Activated CD8-positive, alpha-beta memory T cell treated with anti-CD3 and anti-CD28 coated beads for 48 hours (primary cell): ENCODE results near the gene NDUFV1.
"Not testable (repeated sequence)": the region's sequence is repeated elsewhere in the genome, so short reads cannot be mapped to it uniquely, and the experiment has no call there.

Source experiments
- DNase-seq, 3 experiments: peaks; one replicate each; pipeline ENCODE4 v3.0.0-alpha.2; 2020; ENCODE audit warnings: low read depth in 2 of 3, low spot score in 2 of 3

Gene NDUFV1

GRCh38 chr11:67606492-67607295, at the start of gene NDUFV1:
NDUFV1 (plus strand) TSS chr11:67606936; CDS start chr11:67607005, 69 bp downstream.
- peak; percentile 87 to 93 (median 88) for DNase-seq

GRCh38 chr11:67558084-67558772, 48.5 kb upstream of the NDUFV1 start:
- DNase-seq, result no peak

DNA sequence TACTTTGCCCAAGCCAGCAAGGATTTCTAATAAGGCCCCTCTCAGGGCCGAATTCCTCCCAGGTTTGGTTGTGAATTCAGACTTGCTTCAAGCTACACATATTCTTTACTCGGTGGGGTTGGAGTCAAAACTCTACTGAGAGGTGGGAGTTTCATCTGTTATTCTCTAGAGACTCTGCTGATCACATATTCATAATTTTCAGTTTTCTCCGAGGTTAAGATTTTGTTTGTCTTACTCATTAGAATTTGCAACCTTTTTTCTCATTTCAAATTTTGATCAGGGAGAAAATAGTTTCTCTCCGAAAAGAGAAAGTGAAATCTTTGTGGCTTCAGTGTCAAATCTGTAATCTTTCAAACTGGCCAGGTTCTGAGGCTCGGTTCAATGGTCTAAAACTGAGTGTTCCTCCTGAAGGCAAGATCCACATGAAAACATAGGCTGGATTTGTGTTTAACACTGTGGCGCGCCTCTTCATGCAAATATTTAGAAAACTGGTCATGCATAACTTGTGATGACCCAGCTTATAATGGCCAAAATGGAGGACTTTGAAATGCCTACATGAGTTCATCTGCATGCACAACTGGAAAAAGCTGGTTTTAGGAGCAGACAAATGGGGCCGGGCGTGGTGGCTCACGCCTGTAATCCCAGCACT, 44.6 kb upstream of the NDUFV1 start:
- DNase-seq, result no peak

DNA sequence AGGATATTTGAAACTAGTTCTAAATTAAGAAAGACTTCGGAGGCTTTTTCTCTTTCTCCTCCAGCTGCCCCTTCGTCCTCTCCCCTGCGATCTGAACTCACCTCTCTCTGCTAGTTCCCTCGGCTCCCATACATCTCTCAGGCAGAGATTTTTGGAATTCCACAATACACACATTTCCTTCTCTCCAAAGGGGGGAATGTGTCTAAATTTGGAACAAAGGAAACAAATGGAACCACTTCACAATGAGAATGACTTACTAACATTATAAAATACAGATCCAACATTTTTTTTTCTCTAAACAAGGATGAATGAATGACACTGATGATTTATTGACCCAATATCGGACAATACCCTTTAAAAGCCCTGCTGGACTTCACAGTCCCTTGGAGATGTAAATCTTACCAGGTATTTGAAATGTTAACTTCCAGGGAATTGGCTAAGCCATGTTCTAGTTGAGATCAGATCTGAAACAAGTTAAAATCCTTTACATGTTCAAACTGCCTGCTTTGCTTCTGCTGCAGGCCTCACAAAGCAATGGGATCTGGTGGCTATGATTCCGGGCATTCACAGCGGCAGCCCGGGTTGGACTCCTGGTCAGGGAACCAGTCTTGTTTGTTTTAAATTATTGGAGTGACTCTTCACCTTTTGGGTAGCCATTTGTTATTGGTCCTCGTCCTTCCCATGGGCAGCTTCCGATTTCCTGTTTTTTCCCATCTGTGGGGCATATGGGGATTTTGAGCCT, 43.6 kb upstream of the NDUFV1 start:
- no peak for DNase-seq

GRCh38 chr11:67563705-67564114, 43.0 kb upstream of the NDUFV1 start:
- DNase-seq, result not testable (repeated sequence)

DNA sequence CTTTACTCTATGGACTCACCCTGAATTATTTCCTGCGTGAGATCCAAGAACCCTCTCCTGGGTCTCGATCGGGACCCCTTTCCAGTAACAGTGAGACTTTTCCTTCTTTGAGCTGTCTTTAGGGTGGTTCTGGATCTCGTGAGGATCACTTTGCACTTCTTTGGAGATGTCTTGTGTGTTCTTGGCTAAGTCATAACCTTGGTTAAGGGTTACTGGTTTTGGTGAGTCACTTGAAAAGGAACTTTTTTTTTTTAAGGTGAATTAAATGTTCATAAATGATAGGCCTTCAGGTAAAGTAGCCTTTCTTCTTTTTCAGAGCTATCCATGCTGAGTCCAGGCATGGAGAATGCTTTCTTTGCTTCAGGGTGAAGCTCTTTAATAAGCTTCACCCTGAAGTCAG, 42.5 kb upstream of the NDUFV1 start:
- no peak for DNase-seq

GRCh38 chr11:67571443-67571842, 35.3 kb upstream of the NDUFV1 start:
- no peak for DNase-seq

- no peak for DNase-seq
Observed at GRCh38 chr11:67572305-67572704, 34.4 kb upstream of the NDUFV1 start.

GRCh38 chr11:67572747-67573419, 33.9 kb upstream of the NDUFV1 start:
- DNase-seq, result no peak

DNA sequence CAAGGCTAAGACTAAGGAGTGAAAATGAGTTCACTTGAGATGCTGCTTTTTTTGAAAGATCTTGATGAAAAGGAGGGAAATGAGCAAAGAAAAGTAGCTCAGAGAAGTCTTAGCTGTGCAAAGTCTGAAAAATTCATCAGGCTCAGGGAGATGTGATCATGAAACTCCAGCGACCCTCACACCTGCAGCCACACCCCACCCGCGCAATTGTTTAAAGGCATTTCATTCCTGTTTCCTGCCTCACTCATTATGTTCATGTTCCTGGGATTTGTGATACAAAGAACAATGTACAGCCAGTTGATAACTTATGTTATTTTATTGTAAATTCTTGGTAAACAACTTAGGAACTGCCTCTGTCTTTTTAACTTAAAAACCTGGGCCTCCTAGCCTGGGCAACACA, 31.8 kb upstream of the NDUFV1 start:
- DNase-seq, result no peak

DNA sequence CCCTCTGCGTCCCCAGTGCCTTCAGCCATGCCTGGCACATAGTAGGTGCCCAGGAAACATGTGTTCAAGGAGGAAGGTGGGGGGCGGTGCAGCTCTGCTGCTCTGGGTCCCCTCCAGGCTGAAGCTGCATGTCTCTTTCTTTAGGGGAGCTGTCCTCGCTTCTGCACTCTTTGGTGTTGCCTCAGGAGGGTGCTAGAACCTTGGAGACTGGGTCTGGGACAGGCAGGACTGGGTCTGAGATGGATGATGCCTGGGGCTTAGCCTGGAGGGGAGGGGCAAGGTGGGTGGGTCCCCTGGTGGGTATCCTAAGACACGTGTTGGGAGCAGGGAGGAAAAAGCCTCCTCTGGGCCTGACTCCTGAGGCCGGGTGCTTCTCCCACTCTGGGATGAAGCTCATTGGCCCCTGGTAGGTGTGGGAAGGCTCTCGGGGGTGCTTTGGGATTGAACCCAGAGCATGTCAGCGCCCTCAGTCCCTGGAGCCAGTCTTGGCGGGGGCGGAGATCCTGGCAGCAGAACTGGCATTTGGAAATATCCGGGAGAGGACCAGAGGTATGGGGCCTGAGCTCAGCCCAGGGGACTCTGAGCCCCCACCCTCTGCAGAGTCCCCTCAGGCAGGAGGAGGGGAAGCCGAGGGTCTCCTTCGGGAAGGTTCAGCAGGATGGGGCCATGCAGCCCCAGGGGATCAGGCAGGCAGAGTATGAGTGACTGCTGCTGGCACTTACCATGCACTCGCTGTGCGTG, 29.8 kb upstream of the NDUFV1 start:
- no peak for DNase-seq

DNA sequence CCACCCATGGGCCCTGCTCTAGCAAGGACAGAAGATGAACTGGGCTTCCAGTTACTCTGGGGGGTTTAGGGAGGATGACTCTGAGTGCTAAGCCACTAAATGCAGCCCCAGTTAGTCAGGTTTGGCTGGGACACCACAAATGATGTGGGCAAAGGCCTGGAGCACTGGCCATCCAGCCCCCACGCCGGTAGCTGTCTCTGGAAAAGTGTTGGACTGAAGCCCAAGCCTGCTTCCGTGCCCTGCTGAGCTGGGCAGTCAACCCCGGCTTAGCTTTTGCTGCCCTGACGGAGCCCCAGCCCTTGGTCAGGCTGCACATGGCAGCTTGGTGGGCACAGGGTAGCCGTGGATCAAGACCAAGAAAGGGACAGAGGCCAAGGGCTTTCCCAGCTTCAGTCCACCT, 28.8 kb upstream of the NDUFV1 start:
- DNase-seq, result no peak

DNA sequence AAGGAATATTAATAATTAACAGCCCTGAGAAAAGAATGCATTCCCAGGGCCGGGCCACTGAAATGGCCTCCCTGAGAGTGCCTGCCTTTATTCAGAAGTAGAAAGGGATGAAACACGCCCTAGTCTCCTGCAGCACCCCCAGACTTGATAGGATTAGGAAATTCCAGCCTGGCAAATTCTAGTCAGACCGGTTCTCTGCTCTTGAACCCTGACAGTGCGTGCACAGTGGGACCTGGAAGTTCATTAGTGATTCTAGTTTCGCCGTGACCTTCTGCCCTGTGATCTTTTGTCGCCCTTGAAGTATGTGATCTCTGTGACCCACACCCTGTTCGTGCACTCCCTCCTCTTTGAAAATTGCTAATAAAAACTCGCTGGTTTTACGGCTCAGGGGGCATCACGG, 25.3 kb upstream of the NDUFV1 start:
- no peak for DNase-seq

- no peak for DNase-seq
Observed at GRCh38 chr11:67582011-67582410, 24.7 kb upstream of the NDUFV1 start.

DNA sequence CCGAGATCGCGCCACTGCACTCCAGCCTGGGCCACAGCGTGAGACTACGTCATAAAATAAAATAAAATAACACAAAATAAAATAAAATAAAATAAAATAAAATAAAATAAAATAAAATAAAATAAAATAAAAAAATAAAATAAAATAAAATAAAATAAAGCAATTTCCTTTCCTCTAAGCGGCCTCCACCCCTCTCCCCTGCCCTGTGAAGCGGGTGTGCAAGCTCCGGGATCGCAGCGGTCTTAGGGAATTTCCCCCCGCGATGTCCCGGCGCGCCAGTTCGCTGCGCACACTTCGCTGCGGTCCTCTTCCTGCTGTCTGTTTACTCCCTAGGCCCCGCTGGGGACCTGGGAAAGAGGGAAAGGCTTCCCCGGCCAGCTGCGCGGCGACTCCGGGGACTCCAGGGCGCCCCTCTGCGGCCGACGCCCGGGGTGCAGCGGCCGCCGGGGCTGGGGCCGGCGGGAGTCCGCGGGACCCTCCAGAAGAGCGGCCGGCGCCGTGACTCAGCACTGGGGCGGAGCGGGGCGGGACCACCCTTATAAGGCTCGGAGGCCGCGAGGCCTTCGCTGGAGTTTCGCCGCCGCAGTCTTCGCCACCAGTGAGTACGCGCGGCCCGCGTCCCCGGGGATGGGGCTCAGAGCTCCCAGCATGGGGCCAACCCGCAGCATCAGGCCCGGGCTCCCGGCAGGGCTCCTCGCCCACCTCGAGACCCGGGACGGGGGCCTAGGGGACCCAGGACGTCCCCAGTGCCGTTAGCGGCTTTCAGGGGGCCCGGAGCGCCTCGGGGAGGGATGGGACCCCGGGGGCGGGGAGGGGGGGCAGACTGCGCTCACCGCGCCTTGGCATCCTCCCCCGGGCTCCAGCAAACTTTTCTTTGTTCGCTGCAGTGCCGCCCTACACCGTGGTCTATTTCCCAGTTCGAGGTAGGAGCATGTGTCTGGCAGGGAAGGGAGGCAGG, 23.2 kb upstream of the NDUFV1 start, which contains the start of gene GSTP1:
GSTP1 (plus strand) TSS at position 566 of the 958 bp plus-strand sequence; CDS start at position 598, 32 bp downstream.
- DNase-seq, result peak; percentile 68 to 84 (median 74)

- DNase-seq, result no peak
Observed at GRCh38 chr11:67584205-67584880, 22.4 kb upstream of the NDUFV1 start.

DNA sequence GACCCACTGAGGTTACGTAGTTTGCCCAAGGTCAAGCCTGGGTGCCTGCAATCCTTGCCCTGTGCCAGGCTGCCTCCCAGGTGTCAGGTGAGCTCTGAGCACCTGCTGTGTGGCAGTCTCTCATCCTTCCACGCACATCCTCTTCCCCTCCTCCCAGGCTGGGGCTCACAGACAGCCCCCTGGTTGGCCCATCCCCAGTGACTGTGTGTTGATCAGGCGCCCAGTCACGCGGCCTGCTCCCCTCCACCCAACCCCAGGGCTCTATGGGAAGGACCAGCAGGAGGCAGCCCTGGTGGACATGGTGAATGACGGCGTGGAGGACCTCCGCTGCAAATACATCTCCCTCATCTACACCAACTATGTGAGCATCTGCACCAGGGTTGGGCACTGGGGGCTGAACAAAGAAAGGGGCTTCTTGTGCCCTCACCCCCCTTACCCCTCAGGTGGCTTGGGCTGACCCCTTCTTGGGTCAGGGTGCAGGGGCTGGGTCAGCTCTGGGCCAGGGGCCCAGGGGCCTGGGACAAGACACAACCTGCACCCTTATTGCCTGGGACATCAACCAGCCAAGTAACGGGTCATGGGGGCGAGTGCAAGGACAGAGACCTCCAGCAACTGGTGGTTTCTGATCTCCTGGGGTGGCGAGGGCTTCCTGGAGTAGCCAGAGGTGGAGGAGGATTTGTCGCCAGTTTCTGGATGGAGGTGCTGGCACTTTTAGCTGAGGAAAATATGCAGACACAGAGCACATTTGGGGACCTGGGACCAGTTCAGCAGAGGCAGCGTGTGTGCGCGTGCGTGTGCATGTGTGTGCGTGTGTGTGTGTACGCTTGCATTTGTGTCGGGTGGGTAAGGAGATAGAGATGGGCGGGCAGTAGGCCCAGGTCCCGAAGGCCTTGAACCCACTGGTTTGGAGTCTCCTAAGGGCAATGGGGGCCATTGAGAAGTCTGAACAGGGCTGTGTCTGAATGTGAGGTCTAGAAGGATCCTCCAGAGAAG, 21.6 kb upstream of the NDUFV1 start:
- DNase-seq, result no peak
